ENCODE results near the gene AKR1B15.

- TF ChIP-seq POLR2A (IDR thresholded peaks at IDR 0.05) = no peak
- TF ChIP-seq, protein P1, sequence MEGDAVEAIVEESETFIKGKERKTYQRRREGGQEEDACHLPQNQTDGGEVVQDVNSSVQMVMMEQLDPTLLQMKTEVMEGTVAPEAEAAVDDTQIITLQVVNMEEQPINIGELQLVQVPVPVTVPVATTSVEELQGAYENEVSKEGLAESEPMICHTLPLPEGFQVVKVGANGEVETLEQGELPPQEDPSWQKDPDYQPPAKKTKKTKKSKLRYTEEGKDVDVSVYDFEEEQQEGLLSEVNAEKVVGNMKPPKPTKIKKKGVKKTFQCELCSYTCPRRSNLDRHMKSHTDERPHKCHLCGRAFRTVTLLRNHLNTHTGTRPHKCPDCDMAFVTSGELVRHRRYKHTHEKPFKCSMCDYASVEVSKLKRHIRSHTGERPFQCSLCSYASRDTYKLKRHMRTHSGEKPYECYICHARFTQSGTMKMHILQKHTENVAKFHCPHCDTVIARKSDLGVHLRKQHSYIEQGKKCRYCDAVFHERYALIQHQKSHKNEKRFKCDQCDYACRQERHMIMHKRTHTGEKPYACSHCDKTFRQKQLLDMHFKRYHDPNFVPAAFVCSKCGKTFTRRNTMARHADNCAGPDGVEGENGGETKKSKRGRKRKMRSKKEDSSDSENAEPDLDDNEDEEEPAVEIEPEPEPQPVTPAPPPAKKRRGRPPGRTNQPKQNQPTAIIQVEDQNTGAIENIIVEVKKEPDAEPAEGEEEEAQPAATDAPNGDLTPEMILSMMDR (IDR thresholded peaks at IDR 0.05) = no peak
These were observed 73.5 kb downstream of the AKR1B15 start for GRCh38 chr7:134622303-134622995.
